ENCODE data around the gene CDK18.

The CDK18 gene

DNA sequence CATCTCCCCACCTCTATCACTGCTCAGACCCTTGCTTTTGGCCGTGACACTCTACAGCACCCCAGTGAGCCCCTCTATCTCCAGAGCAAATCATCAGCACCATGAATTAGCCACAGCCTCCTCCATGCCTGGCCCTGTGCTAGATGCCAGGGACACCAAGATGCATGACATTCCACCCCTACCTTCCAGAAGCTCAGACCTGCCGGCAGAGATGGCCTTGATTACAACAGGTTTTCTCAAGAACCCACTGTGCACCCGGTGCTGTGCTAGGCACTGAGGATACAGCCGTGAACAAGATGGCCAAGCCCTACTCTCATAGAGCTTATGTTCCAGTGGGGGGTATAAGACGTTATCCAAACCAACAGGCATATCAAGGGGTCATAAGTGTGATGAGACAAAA, 30.6 kb downstream of the CDK18 start:
- H3K4me1 ChIP-seq (ENCODE audit: low read depth, poor library complexity, severe bottlenecking), result peaks cover 8% of the 10 kb centered on the region
- H3K79me2 ChIP-seq (ENCODE audit: insufficient read depth, low read depth), result no peaks in the 10 kb centered on the region
- H4K20me1 ChIP-seq (ENCODE audit: insufficient read depth), result no peaks in the 10 kb centered on the region
- no peaks in the 10 kb centered on the region for H3K27me3 ChIP-seq (ENCODE audit: insufficient read depth, low read depth)
- TF ChIP-seq, protein P1, sequence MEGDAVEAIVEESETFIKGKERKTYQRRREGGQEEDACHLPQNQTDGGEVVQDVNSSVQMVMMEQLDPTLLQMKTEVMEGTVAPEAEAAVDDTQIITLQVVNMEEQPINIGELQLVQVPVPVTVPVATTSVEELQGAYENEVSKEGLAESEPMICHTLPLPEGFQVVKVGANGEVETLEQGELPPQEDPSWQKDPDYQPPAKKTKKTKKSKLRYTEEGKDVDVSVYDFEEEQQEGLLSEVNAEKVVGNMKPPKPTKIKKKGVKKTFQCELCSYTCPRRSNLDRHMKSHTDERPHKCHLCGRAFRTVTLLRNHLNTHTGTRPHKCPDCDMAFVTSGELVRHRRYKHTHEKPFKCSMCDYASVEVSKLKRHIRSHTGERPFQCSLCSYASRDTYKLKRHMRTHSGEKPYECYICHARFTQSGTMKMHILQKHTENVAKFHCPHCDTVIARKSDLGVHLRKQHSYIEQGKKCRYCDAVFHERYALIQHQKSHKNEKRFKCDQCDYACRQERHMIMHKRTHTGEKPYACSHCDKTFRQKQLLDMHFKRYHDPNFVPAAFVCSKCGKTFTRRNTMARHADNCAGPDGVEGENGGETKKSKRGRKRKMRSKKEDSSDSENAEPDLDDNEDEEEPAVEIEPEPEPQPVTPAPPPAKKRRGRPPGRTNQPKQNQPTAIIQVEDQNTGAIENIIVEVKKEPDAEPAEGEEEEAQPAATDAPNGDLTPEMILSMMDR (conservative IDR thresholded peaks at IDR 0.05; ENCODE audit: low read depth, low read length), result no peak
- no peak overlapping the region for H2AFZ ChIP-seq (ENCODE audit: low read depth)
- H3K27ac ChIP-seq, result no peak overlapping the region
- no peaks in the 10 kb centered on the region for H3K36me3 ChIP-seq (ENCODE audit: insufficient read depth)
- no peak overlapping the region for H3K9ac ChIP-seq
- no peak overlapping the region for H3K4me3 ChIP-seq (IDR thresholded peaks at IDR 0.05; ENCODE audit: insufficient read depth, low read depth, low read length)
- no peak overlapping the region for H3K4me2 ChIP-seq

DNA sequence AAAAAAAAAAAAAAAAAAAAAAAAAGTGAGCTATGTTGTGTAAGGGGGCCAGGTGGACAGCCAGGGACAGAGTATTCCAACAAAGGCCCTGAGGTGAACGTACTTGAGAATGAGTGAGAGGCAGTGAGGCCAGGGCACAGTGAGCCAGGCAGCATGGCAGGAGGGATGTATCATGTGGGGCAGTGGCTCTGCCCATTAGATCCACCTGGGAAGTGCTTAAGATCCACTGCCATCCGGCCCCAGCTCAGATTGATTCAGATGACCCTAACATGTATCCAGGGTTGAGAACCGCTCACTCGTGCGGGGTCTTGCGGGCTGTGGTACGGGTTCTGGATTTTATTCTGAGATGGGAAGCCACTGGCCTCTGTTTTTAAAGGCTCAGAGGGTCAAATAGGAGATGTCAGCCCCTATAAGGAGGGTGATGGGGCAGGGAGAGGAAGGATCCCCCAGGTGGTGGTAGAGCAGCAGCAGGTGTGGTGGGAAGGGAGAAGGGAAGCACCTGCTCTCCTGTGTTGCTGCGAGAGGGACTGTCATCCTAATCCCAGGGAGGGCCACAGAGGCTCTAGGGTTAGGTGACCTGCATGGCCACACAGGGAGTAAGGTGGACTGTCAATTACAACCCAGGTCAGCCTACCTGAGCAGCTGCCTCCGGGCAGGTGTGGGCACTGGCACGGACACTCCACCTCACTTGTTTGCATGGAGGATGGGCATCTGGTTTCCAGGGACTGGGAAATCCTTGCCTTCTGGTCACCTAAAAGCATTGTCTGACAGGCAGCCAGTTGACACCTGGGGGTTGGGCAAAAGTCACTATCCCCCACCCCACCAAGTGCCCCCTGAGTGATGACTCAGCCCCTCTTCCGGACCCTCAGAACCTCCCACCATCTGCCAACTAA, 31.6 kb downstream of the CDK18 start:
- H3K9ac ChIP-seq, result no peak overlapping the region
- H3K4me2 ChIP-seq, result no peak overlapping the region
- no peak overlapping the region for H3K27ac ChIP-seq
- no peak overlapping the region for H3K4me3 ChIP-seq (IDR thresholded peaks at IDR 0.05; ENCODE audit: insufficient read depth, low read depth, low read length)
- no peak overlapping the region for H2AFZ ChIP-seq (ENCODE audit: low read depth)
- H4K20me1 ChIP-seq (ENCODE audit: insufficient read depth), result no peaks in the 10 kb centered on the region
- TF ChIP-seq, protein P1 (conservative IDR thresholded peaks at IDR 0.05; ENCODE audit: low read depth, low read length), result no peak
- no peaks in the 10 kb centered on the region; the same call in 1 of the 2 replicates for H3K27me3 ChIP-seq (ENCODE audit: insufficient read depth, low read depth)
- no peaks in the 10 kb centered on the region for H3K79me2 ChIP-seq (ENCODE audit: insufficient read depth, low read depth)
- H3K36me3 ChIP-seq (ENCODE audit: insufficient read depth), result no peaks in the 10 kb centered on the region
- peaks cover 8% of the 10 kb centered on the region for H3K4me1 ChIP-seq (ENCODE audit: low read depth, poor library complexity, severe bottlenecking)

DNA sequence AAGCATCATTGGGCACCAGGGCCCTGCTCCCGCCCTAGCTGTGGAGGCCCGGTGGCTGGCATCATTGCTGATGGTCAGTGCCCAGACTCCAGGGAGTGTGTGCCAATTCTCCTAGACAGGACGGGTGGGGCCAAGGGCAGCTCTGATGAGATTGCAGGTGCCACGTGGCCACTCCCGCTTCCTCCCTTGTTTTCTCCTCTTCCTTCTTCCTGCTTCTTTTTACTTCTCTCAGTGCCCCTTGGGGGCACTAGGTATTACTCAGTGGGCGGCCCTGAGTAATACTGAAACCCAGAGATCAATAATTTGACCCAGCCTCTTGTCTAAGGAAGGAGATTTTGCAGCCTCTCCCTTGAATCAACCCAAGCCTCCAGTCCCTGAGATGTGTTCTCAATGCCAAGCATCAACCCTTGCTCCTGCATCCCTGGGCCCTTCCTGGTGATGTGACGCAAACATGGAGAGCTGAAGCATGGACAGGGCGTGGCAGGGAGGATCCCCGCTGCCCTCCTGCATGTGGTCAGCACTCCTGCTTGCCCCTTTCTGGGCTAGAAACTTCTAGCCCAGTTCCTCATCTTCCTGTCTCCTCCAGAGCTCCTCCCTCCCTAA, 32.4 kb downstream of the CDK18 start:
- Histone ChIP-seq H3K4me3 (IDR thresholded peaks at IDR 0.05; ENCODE audit: insufficient read depth, low read depth, low read length) (no peak overlapping the region), H2AFZ (ENCODE audit: low read depth) (no peak overlapping the region), H3K79me2 (ENCODE audit: insufficient read depth, low read depth) (no peaks in the 10 kb centered on the region), H3K36me3 (ENCODE audit: insufficient read depth) (no peaks in the 10 kb centered on the region), H3K27me3 (ENCODE audit: insufficient read depth, low read depth) (no peaks in the 10 kb centered on the region; the same call in 1 of the 2 replicates), H4K20me1 (ENCODE audit: insufficient read depth) (no peaks in the 10 kb centered on the region), H3K4me1 (ENCODE audit: low read depth, poor library complexity, severe bottlenecking) (peaks cover 8% of the 10 kb centered on the region), H3K9ac (no peak overlapping the region), H3K27ac (no peak overlapping the region), H3K4me2 (no peak overlapping the region)
- TF ChIP-seq, protein P1 (conservative IDR thresholded peaks at IDR 0.05; ENCODE audit: low read depth, low read length), result no peak

DNA sequence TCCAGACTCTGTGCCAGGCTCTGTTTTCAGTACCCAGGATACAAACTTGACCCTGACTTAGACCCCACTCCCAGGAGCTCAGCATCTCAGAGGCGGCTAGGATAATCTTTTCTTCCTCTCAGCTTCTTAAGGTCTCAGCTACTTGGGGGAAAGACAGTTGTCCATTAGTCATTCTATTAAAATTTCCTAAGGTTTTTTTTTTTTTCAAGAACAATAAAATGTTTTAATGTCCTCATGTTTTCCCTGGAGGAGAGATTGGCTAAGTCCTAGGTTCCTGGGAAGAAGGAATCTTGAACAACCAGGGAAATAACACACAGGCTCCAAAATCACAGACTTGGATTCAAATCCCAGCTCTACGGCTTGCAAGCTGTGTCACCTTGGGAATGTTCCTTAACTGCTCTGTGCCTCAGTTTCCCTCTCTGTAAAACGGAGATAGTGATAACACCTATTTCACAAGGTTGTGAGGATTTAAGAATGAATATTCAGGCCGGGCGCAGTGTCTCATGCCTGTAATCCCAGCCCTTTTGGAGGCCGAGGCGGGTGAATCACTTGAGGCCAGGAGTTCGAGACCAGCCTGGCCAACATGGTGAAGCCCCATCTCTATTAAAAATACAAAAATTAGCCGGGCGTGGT, 33.0 kb downstream of the CDK18 start:
- no peak overlapping the region for H3K27ac ChIP-seq
- no peaks in the 10 kb centered on the region; the same call in 1 of the 2 replicates for H3K27me3 ChIP-seq (ENCODE audit: insufficient read depth, low read depth)
- H3K4me3 ChIP-seq (IDR thresholded peaks at IDR 0.05; ENCODE audit: insufficient read depth, low read depth, low read length), result no peak overlapping the region
- no peak overlapping the region for H2AFZ ChIP-seq (ENCODE audit: low read depth)
- no peaks in the 10 kb centered on the region for H3K36me3 ChIP-seq (ENCODE audit: insufficient read depth)
- no peaks in the 10 kb centered on the region for H3K79me2 ChIP-seq (ENCODE audit: insufficient read depth, low read depth)
- H3K4me1 ChIP-seq (ENCODE audit: low read depth, poor library complexity, severe bottlenecking), result peaks cover 8% of the 10 kb centered on the region
- no peak overlapping the region for H3K4me2 ChIP-seq
- H4K20me1 ChIP-seq (ENCODE audit: insufficient read depth), result no peaks in the 10 kb centered on the region
- H3K9ac ChIP-seq, result no peak overlapping the region
- TF ChIP-seq, protein P1 (conservative IDR thresholded peaks at IDR 0.05; ENCODE audit: low read depth, low read length), result no peak
